Activated CD4-positive, alpha-beta T cell treated with anti-CD3 and anti-CD28 coated beads, Interleukin-2, amount 50 U/mL, for 4 hours (primary cell): Measurements from ENCODE around the gene AKAP10.
"Not testable (repeated sequence)": the region's sequence is repeated elsewhere in the genome, so short reads cannot be mapped to it uniquely, and the experiment has no call there.

ENCODE experiments used
- DNase-seq, 2 experiments: peaks; one replicate each; pipeline ENCODE4 v3.0.0-alpha.2; 2020

The AKAP10 gene

DNA sequence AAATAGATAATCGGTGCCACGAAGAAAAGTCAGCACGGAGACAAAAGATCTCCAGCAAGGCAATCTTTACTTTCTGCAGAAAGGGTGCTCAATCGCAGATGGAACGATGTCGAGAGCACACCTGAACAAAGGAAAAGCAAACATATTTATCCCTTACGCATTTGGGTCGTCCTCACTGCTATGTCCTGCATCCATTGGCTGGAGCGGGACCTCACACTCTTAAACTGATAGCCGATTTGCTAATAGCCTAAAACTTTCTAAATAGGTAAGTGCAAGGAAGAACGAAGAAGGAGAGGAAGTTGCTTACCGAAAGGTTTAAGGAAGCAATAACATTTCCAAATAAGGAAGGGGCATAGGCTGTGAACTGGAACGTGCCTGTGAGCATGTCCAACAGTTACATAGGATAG, 1.2 kb upstream of the AKAP10 start:
- no peak for DNase-seq

DNA sequence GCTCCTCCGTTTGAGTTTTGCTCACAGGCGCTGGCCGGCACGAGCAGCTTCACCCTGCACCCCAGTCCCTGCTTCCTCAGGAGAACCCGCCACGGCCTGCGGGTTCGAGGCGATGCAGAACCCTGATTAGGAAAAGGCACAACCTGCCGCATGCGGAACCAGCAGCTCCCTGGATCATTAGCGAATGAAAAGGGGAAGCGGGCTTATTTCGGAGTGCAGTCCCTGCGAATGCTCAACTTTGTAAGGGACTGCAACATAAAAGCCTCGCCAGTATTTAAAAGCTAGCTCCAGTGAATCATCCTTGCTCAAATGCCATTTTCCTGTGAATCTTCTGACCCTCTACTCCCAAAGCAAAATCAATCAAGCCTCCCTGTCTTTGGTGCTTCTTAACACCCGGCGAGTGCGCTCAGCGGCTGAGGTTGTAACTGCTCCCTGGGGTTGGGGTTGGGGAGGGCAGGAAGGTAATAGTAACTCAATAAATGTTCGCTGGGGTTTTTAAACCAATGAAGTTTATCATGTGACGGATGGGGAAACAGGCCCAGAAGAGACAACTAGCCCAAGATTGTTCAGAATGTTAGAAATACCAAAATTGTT, 678 bp upstream of the AKAP10 start:
- DNase-seq = peak in 1 of 2 experiments; percentile 5

DNA sequence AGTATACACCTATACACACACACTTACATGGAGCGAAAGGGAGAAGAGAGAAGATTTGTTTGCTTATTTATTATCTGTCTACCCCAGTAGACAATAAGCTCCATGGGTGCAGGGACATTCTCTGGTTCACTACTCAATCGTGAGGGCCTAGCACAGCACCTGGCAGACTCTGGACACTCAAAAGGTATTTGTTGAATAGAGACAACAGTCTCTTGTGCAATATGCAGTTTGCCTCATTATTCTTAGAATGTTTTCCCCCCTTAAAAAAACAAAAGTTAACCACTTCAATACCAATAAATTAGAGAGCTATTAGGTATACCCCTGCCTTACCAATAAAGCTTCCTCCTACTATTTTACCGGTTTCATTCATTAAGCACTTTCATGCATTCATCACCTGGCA, 2.0 kb downstream of the AKAP10 start:
- no peak for DNase-seq

DNA sequence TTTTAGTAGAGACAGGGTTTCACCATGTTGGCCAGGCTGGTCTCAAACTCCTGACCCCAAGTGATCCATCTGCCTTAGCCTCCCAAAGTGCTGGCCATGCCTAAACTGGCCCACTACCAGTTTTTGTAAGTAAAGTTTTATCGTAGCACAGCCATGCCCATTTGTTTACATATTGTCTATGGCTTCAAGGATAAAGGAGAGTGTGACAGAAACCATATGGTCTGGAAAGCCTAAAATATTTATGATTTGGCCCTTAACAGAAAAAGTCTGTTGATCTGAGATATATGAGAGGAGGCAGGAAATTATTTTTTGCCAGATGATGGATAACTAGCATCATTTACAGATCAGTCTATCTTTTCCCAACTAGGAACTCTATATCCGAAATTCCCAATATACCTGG, 4.5 kb downstream of the AKAP10 start:
- DNase-seq = no peak

DNA sequence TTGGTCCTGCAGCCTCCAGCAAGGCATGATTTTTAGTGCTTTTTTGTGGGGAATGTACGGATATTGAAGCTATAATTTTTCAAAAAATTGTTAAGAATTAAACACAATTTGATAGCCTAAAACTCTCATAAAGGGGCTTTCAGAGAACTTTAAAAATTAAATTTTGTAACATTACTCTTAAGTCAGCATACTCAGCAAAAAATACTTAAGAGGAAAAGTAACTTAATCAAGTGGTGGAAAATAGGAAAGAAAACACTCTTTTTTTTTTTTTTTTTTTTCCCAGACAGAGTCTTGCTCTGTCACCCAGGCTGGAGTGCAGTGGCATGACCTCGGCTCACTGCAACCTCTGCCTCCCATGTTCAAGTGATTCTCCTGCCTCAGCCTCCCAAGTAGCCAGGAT, 14.7 kb downstream of the AKAP10 start:
- not testable (repeated sequence) for DNase-seq

DNA sequence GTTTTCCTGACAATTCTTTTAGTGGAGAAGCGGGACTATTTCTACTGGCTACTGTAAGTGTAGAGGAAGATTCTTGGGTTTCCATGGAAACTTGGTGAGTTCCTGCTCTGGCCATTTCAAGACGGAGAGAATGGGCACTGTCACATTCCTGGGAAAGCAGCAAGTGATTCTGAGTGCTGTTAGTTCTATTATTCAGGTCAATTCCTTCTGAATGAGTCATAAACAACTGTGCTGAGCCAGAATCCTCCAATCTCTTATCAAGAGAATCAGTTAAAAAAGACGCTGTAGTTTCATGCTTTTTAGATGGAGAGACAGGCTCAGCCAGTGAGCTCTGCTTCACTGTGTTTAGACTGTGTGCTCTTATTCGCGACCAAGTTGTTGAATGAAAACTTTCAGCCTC, 19.6 kb downstream of the AKAP10 start:
- no peak for DNase-seq

DNA sequence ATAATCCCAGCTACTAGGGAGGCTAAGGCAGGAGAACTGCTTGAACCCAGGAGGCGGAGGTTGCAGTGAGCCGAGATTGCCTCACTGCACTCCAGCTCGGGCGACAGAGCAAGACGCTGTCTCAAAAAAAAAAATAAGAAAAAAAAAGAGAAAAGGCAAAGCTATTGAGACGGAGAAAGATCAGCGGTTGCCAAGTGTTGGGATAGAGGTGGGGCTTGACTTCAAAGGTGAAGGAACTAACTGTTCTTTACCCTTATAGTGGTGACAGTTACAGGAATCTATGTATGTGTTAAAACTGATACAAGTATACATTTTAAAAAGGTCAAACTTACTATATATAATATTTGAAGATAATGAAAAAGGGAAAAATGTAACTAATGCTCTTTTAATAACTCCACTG, 22.5 kb downstream of the AKAP10 start:
- no peak for DNase-seq

DNA sequence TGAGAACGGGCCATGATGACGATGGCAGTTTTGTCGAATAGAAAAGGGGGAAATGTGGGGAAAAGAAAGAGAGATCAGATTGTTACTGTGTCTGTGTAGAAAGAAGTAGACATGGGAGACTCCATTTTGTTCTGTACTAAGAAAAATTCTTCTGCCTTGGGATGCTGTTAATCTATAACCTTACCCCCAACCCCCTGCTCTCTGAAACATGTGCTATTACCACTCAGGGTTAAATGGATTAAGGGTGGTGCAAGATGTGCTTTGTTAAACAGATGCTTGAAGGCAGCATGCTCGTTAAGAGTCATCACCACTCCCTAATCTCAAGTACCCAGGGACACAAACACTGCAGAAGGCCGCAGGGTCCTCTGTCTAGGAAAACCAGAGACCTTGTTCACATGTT, 26.2 kb downstream of the AKAP10 start:
- DNase-seq = not testable (repeated sequence)

DNA sequence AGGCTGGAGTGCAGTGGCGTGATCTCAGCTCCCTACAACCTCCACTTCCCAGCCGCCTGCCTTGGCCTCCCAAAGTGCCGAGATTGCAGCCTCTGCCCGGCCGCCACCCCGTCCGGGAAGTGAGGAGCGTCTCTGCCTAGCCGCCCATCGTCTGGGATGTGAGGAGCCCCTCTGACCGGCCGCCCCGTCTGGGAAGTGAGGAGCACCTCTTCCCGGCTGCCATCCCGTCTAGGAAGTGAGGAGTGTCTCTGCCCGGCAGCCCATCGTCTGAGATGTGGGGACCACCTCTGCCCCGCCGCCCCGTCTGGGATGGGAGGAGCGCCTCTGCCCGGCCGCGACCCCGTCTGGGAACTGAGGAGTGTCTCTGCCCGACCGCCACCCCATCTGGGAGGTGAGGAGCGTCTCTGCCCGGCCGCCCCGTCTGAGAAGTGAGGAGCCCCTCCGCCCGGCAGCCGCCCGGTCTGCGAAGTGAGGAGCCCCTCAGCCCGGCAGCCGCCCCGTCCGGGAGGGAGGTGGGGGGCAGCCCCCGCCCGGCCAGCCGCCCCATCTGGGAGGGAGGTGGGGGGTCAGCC, 26.9 kb downstream of the AKAP10 start:
- not testable (repeated sequence) for DNase-seq

DNA sequence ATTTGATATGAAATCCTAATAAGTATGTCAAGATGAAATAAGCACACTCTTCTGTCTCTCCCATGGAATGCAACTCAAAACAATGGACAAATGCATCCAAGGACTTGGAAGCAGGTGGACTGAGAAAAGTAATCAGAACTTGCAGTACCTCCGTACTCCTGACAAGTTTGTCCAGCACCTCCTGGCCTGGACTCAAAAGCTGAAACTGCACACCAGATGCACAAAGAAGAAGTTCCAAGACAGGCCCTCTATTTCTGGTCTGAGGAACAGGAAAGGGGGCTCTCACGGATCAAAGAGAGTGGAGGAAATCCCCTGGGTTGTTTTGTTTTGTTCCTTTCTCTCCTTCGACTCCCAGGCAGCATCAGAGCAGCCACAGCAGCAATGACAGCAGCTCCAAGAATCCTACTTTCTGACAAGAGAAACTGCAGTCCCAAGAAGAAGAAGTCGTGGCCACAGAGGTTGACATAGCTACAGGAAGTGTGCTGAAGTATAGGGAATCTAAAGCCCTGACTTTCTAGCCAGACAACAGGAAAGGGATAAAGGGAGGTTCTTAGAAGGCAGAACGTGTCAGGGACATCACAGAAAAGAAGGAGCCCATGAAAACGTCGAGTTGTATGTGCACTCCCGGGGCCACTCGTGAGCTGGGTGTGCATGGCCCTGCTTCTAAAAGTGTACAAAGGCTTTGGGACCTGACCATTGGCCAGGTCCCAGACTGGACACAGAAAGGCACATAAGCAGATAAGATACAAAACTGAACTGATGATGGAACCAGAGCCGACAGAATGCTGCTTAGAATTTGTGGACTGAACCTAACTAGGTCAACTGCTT, 29.3 kb downstream of the AKAP10 start:
- no peak for DNase-seq

DNA sequence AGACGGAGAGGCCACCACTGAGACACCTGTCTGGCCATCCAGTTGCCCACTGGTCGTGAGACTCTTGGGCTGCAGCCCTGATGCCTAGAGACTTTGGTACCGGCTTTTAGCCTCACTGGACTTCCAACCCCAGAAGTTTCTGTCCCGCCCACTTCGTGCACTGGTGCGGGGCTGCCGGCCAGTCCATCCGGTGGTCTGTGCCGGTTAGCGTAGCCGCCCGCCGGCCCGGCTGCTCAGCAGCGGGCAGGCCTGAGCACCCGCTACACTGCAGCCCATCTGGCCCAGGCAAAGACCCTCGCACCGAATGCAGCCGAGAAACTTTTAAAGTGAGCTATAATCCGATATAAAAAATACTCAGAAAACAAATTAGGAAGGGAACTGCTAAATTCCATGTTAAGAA, 30.7 kb downstream of the AKAP10 start:
- no peak for DNase-seq

DNA sequence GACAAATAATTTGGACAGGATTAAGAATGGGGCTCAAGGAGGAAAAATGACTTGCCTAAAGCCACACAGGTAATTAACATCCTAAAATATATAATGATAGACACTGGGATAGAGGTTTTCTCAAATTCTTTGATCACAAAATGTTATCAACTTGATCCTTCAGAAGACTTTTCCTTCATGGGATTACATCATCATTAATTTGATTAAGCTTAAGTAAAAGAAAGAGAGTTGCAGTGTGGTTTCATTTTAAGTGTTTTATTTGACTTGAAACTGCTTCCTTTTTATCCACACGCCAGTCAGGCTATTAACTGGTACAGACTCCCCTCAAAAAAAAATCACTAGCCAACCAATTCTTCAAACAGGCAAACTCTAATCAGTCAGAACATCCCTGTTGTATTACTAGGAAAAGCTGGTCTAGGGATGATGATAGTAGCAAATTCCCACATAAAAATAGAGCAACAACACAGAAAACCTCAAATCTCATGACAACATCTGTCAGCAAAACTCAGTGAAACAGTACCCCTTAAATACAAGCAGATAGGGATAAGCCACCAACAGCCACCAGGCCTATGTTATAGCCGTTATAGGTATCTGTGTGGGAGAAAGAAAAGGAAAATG, 32.5 kb downstream of the AKAP10 start:
- no peak for DNase-seq

DNA sequence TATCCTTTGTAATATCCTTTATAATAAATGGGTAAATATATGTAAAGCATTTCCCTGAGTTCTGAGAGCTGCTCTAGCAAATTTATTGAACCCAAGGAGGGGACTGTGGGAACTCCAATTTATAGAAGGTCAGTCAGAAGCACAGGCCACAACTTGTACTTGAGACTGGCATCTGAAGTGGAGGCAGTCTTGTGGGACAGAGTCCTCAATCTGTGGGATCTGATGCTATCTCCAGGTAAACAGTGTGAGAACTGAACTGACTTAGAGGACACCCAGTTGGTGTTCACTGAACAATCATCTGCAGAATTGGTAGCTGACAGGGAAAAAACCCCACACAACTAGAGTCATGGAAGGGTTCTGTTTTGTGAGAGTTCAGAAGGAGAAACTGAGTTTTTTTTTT, 34.0 kb downstream of the AKAP10 start:
- no peak for DNase-seq

DNA sequence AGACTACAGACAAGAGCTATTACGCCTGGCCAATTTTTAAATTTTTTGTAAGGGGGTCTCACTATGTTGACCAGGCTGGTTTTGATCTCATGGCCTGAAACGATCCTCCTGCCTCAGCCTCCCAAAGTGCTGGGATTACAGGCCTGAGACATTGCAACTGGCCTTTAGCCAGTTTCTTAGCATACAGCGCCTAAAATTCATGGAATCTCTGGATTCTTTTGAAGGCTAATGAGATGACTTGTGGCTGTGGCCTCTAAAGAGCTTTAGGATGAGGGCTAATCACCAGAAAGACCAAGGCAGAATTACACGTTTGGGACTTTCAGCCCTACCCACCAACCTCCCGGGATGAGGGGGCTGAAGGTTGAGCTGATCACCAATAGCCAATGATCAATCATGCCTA, 34.6 kb downstream of the AKAP10 start:
- DNase-seq = no peak

DNA sequence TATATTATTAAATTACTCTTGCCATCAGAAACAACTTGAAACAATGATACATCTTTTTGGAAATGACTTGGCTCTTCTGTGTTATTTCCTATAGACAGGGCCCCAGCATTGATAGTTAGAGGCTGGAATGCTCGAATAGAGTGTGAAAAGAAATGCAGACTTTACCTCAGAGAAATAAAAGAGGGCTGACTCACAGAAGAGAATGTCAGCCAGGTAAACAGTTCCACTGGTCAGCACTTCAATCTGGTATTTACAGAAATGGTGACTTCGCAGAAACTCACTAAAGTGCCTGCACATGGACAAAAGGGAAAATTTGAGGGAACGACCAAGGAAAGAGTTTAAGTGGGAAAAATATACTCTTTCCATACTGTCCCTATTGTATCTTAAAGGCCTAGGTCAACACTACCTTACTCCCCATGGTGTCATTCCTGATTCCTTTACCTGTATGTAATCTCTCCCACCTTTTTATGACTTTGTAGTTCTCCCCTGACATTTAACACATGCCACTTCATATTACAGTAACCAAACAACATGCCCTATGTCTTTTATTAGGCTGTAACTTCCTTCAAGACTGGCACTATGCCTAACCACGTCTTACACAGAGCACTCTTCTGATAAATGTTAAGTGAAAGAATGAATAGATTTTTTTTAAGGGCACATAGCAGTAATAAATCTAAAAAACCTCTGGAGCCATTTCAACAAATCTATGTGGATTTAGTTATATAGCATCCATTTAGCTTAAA, 36.7 kb downstream of the AKAP10 start:
- no peak for DNase-seq

DNA sequence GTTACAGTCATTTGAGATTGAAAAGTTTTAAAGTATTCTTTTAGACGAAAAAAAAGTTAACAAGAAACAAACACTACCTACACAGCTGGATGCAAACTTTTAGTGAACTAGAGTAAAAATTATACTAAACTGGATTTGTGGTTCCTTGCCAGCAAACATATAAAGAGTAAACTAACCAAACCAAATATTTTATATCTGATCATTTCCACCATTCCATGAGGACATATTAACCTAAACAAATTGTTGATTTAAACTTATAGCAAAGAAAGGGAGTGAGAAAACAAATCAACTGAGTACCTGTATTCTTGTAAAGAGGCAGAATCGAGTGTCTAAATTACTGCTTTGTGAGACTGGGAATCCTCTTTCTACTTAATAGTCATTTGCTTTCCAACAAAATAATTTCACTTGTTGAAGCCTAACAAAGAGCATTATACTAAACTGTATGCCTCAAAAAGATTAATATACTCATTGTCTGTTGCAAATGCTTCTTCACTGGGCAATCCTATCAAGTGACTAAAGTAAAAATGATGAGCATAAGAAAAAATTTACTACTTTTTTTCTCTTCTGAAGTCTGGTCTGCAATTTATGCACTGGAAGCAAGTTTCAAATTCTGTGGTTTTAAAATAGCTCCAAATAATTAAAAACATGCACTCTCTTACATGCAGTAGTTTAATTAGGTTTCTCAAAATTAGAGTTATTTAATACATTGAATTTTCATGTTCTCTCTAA, 37.5 kb downstream of the AKAP10 start:
- DNase-seq = no peak

DNA sequence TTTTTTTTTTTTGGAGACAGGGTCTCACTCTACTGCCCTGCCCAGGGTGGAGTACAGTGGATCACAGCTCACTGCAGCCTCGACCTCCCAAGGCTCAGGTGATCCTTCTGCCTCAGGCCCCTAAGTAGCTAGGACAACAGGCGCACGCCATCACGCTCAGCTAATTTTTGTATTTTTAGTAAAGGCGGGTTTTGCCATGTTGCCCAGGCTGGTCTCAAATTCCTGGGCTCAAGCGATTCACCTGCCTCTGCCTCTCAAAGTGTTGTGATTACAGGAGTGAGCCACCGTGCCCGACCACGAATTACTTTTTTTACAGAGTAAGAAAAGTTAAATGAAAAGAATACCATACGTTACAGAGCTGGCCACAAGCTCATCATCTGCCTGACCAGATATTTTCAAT, 38.9 kb downstream of the AKAP10 start:
- DNase-seq = no peak

DNA sequence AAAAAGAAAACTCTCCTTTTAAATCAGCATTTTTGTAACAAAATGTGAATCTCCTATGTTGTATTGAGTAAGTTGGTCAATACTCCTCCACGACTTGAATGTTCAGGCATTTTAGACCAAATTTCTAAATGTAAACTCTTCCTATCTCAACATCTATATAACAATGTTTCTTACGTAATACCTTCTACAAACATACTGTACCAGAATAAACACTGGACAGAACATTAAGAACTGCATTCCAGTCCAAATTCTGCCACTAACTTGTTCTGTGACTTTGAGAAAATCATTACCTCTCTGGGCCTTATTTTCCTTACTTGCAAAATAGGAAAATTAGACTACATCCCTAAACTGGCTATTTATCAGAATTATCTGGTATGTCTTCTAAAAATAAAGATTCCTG, 40.1 kb downstream of the AKAP10 start:
- no peak for DNase-seq

DNA sequence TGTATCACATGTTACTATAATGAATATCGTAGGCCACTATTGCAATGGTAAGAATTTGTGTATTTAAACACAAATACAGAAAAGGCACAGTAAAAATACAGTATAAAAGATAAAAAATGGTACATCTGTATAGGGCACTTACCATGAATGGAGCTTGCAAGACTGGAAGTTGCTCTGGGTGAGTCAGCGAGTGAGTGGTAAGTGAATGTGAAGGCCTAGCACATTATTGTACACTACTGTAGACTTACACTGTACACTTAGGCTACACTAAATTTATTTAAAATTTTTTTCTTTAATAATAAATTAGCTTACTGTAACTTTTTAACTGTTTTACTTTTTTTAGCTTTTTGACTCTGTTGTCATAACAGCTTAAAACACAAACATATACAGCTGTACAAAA, 42.5 kb downstream of the AKAP10 start:
- DNase-seq = no peak

DNA sequence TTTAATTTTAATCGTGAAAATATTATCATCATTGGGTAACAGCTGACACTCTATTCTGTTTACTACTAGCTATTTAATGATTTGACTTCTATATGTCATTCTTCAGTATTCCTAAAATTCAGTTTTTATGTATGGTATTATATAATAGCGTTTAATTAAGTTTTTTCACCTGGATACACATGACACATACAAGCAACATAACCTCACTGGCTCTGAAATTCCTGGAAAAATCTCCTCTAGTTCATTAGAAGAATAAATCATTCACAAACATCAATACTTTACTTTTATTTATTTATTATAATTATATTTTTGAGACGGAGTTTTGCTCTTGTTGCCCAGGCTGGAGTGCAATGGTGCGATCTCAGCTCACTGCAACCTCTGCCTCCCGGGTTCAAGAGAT, 44.0 kb downstream of the AKAP10 start:
- DNase-seq = no peak

DNA sequence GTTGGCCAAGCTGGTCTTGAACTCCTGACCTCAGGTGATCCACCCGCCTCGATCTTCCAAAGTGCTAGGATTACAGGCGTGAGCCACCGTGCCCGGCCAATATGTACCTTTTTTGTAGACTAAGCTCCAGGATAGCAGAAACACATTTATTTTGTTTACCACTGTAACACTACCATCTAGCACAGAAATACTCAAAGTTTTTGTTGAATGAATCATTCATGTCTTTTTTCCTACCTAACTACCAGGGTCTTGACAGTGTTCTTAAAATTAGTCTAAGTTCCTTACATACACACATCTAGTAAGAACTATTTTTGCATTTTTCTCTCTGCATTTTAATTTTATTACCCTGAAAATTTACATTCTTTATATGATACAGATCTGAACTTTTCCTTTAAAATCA, 44.4 kb downstream of the AKAP10 start:
- no peak for DNase-seq

DNA sequence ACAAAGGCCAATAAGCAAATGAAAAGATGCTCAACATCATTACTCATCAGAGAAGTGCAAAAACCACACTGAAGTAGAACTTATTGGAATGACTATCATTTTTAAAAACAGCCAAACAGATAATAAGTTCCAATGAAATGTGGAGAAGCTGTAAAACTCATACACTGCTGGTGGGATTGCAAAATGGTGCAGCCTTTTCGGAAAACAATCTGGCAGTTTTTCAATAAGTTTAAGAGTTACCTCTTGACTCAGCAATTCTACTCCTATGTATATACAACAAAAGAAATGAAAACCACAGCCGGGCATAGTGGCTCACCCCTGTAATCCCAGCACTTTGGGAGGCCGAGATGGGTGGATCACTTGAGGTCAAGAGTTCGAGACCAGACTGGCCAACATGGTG, 49.3 kb downstream of the AKAP10 start:
- DNase-seq = no peak
